ENCODE measurements around the gene MDFI.

Gene MDFI

DNA sequence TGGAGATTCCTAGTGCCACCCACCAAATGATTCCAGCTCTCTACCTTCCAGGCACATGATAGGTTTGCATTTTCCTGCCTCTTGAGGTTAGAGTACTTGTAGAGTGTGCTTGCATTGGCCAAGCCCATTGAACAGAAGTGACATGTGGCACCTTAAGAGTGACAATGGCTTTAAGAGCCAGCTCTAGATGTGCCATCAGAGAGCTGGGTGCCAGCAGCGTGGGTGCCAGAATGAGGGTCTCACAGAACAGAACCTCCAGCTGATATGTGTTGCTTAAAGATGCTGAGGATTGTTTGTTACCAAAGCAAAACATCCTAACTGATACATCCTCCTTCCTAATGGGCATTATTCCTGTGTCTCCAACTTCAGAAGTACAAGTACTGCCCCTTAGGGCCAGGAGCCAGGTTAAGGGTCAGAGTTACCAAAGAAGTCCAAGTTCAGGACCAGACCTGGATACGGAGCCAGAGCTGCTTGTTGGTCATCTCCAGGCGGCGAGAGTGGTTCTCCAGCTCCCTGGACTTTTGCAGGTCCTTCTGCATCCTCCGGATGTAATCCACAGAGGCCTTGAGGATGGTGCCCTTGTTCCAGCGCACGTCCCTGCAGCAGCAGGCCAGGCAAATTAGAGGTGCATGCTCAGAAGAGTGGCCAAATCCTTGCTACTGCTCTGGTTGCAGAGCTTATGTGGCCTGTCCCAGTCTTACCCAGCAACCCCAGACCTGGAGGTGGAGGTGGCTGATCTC, 47.5 kb downstream of the MDFI start:
- no peak for DNase-seq (ENCODE audit: insufficient read length)

GRCh38 chr6:41687501-41688175, 49.4 kb downstream of the MDFI start:
- DNase-seq (ENCODE audit: insufficient read length) (no peak), FAIRE-seq (no peak)
- no peak for TF ChIP-seq TAF1 (IDR thresholded peaks at IDR 0.05; ENCODE audit: borderline replicate concordance, low read depth, low read length)

More for the DNA sequence above, 47.5 kb downstream of the MDFI start:
- TF ChIP-seq POLR2AphosphoS5 (IDR thresholded peaks at IDR 0.05; ENCODE audit: low read depth, low read length) (no peak), TAF1 (IDR thresholded peaks at IDR 0.05; ENCODE audit: borderline replicate concordance, low read depth, low read length) (no peak), POLR2A (IDR thresholded peaks at IDR 0.05; ENCODE audit: low read depth, low read length) (no peak)
- no peak for FAIRE-seq

DNA sequence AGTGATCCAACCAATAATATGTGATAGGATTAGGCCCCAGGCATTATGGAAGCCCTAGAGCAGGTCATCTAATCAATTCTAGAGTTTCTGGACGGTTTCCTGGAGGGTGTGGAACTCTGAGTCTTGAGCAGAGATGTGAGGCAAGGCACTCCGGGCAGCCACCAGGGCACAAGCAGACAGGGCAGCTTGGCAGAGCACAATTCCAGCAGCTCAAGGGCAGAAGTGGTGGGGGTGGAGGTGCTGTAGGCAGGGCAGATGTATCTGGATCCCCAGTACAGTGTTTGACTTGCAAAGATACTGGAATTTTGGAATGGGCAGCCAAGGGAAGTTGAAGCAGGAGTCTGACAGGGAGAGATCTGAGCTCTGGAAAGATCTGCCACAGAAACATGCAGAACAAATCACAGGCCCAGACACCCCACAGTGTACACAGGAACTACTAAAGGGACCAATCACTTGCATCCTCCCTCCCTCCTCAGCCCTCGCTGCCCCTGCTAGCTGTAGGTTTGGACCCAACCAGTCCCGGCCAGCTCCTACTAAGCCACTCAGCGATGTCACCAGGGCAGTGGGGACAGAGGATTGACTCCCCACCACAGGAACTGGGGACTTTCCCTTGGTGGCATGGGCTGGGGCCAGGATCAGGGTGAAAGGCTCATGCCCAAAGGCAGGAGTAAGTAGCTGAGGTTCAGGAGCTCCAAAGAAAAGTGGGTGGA, 50.1 kb downstream of the MDFI start:
- FAIRE-seq (no peak), DNase-seq (ENCODE audit: insufficient read length) (no peak)
- no peak for TF ChIP-seq POLR2AphosphoS5 (IDR thresholded peaks at IDR 0.05; ENCODE audit: low read depth, low read length)
- no peak for TF ChIP-seq TAF1 (IDR thresholded peaks at IDR 0.05; ENCODE audit: borderline replicate concordance, low read depth, low read length)
- no peak for TF ChIP-seq POLR2A (IDR thresholded peaks at IDR 0.05; ENCODE audit: low read depth, low read length)

DNA sequence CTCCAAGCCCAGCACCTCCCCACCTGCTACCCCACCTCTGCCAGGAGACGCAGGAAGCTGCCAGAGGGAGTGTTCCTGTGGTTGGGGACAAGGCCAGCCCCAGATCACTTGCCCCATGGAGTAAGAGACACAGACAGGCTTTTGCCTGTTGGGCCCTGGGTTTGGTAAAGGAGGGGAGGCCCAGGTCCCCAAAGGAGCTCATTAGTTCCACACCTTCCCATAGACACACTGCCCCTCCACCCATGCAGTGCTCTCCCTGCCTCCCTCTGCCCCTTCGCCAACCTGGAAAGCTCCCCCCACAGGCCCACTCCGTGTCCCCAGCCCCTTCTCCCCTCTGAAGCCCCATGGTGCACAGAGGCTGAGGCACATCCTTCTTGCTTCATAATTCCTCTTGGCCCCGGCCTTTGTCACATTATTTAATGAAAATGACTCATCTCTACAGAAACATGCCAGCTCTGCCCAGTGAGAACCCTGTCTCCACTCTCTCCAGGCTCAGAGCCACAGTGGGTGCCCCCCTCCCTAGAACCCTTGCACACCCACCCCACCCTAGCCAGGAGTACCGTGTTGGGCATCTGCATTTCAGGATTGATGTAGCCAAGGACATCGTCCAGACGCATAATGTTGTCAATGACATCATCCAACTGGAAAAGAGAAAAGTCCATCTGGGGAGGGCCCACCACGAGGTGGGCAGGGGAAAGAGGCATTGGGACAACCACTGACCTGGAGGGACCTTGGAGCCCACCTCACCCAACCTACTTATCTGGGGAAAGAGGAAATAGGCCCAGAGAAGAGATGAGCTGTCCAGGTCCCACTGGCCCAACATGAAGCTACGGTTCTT, 51.1 kb downstream of the MDFI start:
- TF ChIP-seq TAF1 (IDR thresholded peaks at IDR 0.05; ENCODE audit: borderline replicate concordance, low read depth, low read length) = no peak
- no peak for TF ChIP-seq POLR2A (IDR thresholded peaks at IDR 0.05; ENCODE audit: low read depth, low read length)
- TF ChIP-seq POLR2AphosphoS5 (IDR thresholded peaks at IDR 0.05; ENCODE audit: low read depth, low read length) = no peak
- DNase-seq (ENCODE audit: insufficient read length) = no peak
- FAIRE-seq = no peak

GRCh38 chr6:41690541-41691330, 52.5 kb downstream of the MDFI start:
- TF ChIP-seq TAF1 (IDR thresholded peaks at IDR 0.05; ENCODE audit: borderline replicate concordance, low read depth, low read length) = no peak
- no peak for TF ChIP-seq POLR2AphosphoS5 (IDR thresholded peaks at IDR 0.05; ENCODE audit: low read depth, low read length)
- no peak for TF ChIP-seq POLR2A (IDR thresholded peaks at IDR 0.05; ENCODE audit: low read depth, low read length)
- no peak for FAIRE-seq
- no peak for DNase-seq (ENCODE audit: insufficient read length)

DNA sequence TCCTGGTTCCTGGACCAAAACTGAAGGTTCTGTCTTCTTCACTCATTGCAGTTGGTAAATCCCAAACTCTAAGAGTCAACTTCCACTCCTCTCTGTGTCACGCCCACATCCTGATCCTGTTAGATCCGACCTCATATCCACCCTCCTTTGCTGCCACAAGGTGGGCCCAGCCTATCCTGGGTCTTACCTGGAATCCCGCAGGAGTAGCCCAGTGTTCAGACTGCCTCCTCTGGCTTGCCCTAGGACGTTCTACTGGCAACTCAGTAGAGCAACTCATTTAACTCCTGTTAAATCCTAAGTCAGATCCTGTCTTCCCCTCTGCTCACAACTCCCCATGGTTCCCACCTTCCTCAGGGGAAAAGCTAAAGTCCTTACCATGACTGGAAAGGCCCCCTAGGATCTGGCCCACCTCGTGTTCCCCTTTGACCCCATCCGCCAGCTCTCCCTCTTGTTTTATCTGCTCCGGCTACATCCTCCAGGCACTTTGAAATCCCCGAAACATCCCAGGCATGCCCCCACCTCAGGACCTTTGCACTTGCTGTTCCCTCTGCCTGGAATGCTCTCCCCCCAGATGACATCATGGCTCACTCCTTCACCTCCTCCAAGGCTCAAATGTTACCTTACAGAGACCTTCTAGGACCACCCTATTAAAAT, 53.3 kb downstream of the MDFI start:
- no peak for TF ChIP-seq POLR2A (IDR thresholded peaks at IDR 0.05; ENCODE audit: low read depth, low read length)
- TF ChIP-seq TAF1 (IDR thresholded peaks at IDR 0.05; ENCODE audit: borderline replicate concordance, low read depth, low read length) = no peak
- no peak for TF ChIP-seq POLR2AphosphoS5 (IDR thresholded peaks at IDR 0.05; ENCODE audit: low read depth, low read length)
- DNase-seq (ENCODE audit: insufficient read length) = no peak
- no peak for FAIRE-seq

DNA sequence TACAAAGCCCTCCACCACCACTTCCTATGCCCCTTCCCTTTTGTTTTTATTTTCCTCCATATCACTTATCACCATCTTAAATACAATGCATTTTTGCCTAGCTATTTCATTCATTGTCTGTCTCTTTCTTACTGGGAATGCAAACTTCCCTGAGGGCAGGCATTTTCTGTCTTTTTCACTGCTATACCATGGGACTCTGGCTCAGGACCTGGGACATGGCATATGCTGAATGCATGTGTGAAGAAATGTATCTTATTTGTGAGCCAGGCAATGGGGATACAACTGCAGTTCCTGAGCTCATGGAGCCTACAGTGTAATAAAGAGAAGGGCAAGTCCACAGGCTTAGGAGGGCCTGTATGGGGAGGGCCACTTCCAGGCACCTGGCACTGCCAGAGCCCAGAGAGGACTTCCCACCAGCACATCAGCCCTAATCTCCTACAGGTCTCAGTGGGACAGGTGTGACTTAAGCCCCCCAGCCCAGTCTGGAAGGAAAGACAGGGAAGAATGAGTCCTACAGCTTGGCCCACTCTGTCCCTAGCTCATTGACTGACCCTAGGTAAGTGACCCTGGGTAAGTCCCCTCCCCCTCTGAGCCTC, 53.9 kb downstream of the MDFI start:
- no peak for FAIRE-seq
- no peak for DNase-seq (ENCODE audit: insufficient read length)
- TF ChIP-seq POLR2AphosphoS5 (IDR thresholded peaks at IDR 0.05; ENCODE audit: low read depth, low read length) = no peak
- TF ChIP-seq POLR2A (IDR thresholded peaks at IDR 0.05; ENCODE audit: low read depth, low read length) = no peak
- no peak for TF ChIP-seq TAF1 (IDR thresholded peaks at IDR 0.05; ENCODE audit: borderline replicate concordance, low read depth, low read length)

- FAIRE-seq (no peak), DNase-seq (ENCODE audit: insufficient read length) (no peak)
- no peak for TF ChIP-seq TAF1 (IDR thresholded peaks at IDR 0.05; ENCODE audit: borderline replicate concordance, low read depth, low read length)
- TF ChIP-seq POLR2A (IDR thresholded peaks at IDR 0.05; ENCODE audit: low read depth, low read length) = no peak
- no peak for TF ChIP-seq POLR2AphosphoS5 (IDR thresholded peaks at IDR 0.05; ENCODE audit: low read depth, low read length)
Observed at GRCh38 chr6:41692730-41693129, 54.5 kb downstream of the MDFI start.

DNA sequence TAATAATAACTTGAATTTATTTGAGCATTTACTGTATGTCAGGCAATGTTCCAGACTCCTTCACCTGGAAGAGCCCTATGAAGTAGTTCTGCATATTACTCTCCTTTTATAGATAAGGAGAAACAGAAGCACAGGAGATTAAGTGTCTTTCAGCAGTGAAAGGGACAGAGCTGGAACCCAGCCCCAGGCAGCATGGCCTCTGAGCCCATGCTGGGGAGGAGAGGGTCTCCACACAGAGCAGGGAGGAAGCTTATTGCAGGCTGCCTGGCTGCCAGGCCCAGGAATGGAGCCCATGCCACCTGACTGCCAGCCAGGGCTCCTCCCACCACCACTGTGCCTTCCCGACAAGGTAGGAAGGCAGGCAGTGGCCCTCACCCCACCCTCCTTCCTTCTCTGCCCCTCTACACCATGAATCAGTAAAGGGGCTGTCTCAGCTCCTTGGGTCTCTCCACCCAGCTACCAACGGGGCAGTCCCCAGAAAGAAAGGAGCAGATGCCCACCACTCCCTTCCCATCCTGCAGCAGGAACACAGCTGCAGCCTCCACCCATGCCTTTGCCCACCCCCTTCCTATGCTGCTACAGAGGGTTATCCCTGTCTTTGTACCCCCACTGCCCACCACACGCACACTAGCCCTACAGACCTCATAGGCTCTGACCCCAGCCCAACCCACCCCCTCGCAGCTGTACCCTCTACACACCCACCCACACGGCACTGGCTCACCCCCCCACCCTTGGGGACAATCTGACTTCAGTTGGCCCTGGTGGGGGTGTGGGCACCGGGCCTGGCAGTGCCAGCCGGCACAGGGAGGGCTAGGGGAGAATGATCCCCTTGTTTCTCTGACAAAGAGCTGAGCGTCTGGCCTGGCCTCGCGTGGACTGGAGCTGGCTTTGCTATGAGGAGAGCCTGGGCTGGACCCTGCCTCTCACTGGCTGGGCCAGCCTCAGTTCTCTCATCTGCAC, 55.3 kb downstream of the MDFI start:
- TF ChIP-seq POLR2A (IDR thresholded peaks at IDR 0.05; ENCODE audit: low read depth, low read length) (no peak), TAF1 (IDR thresholded peaks at IDR 0.05; ENCODE audit: borderline replicate concordance, low read depth, low read length) (no peak), POLR2AphosphoS5 (IDR thresholded peaks at IDR 0.05; ENCODE audit: low read depth, low read length) (no peak)
- FAIRE-seq = no peak
- DNase-seq (ENCODE audit: insufficient read length) = no peak
